Measurements from ENCODE around the gene ERP44.

GRCh38 chr9:99966716-99967115 is 132.1 kb downstream of the ERP44 start:
- TF ChIP-seq ZNF274 (IDR thresholded peaks at IDR 0.05; ENCODE audit: low read depth, low read length): no peak
- no peak for TF ChIP-seq POLR2A (IDR thresholded peaks at IDR 0.05; ENCODE audit: borderline replicate concordance, extremely low read depth, insufficient read depth, insufficient read length)
- no peak for TF ChIP-seq CTCF (IDR thresholded peaks at IDR 0.05 in 2 of 3, conservative IDR thresholded peaks at IDR 0.05 in 1 of 3; ENCODE audit: borderline replicate concordance in 1 of 3, insufficient read depth in 1 of 3, low read depth in 2 of 3, low read length in 2 of 3)
- no peak for TF ChIP-seq EZH2 (IDR thresholded peaks at IDR 0.05)

Measured in HCT116 (cell line).